Measurements from ENCODE around the gene FIGLA.

The FIGLA gene

DNA sequence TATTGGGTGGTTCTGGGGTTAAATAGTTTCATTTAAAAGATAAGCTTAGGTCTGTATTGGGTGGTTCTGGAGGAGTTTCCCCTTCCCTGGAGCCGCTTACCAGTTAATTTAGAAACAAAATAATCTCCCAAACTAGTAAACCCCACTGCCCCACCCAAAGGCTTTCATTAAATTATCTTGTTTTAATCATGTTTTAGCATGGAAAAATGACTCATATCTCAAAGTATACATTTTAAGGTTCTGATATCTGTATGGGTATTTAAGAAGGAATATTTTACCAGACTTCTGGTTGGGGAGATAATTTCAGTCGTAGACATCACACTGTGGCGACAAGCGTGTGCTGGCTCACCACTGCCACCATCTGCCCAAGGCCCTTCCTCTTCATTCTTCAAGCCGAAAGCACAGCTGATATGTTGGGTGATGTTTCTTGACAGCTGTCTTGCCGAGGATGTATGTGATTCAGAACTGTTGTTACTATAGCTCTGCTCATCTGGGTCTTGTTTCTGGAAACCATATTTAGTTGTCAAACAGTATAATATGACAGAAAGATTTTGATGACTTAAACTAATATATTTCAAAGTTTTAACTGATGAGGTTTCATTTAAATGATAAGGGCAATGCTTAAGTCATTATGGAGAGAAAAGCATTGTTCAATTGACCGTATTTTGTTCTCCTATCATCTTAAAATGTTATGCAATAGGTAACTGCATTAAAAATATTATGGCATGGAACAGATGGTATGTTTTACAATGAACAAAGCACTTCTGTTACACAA is 5.1 kb downstream of the FIGLA start:
- H3K9ac ChIP-seq (ENCODE audit: low read depth, low read length, poor library complexity, severe bottlenecking) = no peak overlapping the region
- no peaks in the 10 kb centered on the region for H4K20me1 ChIP-seq (ENCODE audit: insufficient read depth, low read length, poor library complexity, severe bottlenecking)
- no peak overlapping the region for H3K4me2 ChIP-seq (ENCODE audit: low read depth, low read length, poor library complexity, severe bottlenecking)
- H3K36me3 ChIP-seq (ENCODE audit: insufficient read depth, low read length) = no peaks in the 10 kb centered on the region
- H3K27me3 ChIP-seq (ENCODE audit: insufficient read depth, low read length, poor library complexity, severe bottlenecking) = no peaks in the 10 kb centered on the region
- H3K9me2 ChIP-seq (replicated peaks; ENCODE audit: low read depth, low read length) = no peaks in the 10 kb centered on the region
- no peaks in the 10 kb centered on the region for H3K79me2 ChIP-seq (ENCODE audit: insufficient read depth, low read length)
- H2AFZ ChIP-seq (ENCODE audit: low read length) = 0 out of 2 replicates have a peak overlapping the region, but pooled peaks have one; percentile 53
- H3K9me3 ChIP-seq (ENCODE audit: insufficient read depth, low read depth, low read length) = no peaks in the 10 kb centered on the region
- TF ChIP-seq EZH2phosphoT487 (IDR thresholded peaks at IDR 0.05; ENCODE audit: borderline replicate concordance) = no peak
- TF ChIP-seq, protein P1, sequence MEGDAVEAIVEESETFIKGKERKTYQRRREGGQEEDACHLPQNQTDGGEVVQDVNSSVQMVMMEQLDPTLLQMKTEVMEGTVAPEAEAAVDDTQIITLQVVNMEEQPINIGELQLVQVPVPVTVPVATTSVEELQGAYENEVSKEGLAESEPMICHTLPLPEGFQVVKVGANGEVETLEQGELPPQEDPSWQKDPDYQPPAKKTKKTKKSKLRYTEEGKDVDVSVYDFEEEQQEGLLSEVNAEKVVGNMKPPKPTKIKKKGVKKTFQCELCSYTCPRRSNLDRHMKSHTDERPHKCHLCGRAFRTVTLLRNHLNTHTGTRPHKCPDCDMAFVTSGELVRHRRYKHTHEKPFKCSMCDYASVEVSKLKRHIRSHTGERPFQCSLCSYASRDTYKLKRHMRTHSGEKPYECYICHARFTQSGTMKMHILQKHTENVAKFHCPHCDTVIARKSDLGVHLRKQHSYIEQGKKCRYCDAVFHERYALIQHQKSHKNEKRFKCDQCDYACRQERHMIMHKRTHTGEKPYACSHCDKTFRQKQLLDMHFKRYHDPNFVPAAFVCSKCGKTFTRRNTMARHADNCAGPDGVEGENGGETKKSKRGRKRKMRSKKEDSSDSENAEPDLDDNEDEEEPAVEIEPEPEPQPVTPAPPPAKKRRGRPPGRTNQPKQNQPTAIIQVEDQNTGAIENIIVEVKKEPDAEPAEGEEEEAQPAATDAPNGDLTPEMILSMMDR (conservative IDR thresholded peaks at IDR 0.05; ENCODE audit: low read length) = peak; percentile 90
- H3K4me1 ChIP-seq (ENCODE audit: insufficient read depth, low read length, poor library complexity, severe bottlenecking) = no peaks in the 10 kb centered on the region
- H3F3A ChIP-seq (ENCODE audit: low read depth) = no peaks in the 10 kb centered on the region
- H3K4me3 ChIP-seq (ENCODE audit: low read length, poor library complexity, severe bottlenecking) = no peak overlapping the region

DNA sequence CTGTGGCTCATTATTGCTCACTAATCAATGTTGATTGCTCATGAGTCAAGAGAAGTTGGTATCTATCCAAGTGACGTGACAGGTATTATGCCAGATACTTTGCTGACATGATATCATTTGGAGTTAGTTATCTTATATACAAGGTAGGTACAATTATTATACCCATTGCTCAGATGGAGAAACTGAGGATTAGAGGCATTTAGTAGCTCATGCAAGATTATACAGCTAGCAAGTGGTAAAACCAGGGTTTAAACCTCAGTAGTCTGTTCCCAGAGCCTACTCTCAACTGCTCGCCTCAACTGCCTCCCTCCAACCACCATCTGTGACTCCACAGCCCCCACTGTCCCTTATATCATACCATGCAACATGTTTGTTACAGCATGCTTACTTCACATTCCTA is 6.1 kb downstream of the FIGLA start:
- Histone ChIP-seq H3K4me1 (ENCODE audit: insufficient read depth, low read length, poor library complexity, severe bottlenecking) (no peaks in the 10 kb centered on the region), H3K9ac (ENCODE audit: low read depth, low read length, poor library complexity, severe bottlenecking) (no peak overlapping the region), H2AFZ (ENCODE audit: low read length) (no peak overlapping the region), H3K9me2 (replicated peaks; ENCODE audit: low read depth, low read length) (no peaks in the 10 kb centered on the region), H3K27me3 (ENCODE audit: insufficient read depth, low read length, poor library complexity, severe bottlenecking) (no peaks in the 10 kb centered on the region), H3K4me3 (ENCODE audit: low read length, poor library complexity, severe bottlenecking) (no peak overlapping the region), H3K79me2 (ENCODE audit: insufficient read depth, low read length) (no peaks in the 10 kb centered on the region), H4K20me1 (ENCODE audit: insufficient read depth, low read length, poor library complexity, severe bottlenecking) (no peaks in the 10 kb centered on the region), H3K4me2 (ENCODE audit: low read depth, low read length, poor library complexity, severe bottlenecking) (no peak overlapping the region), H3K9me3 (ENCODE audit: insufficient read depth, low read depth, low read length) (no peaks in the 10 kb centered on the region), H3K36me3 (ENCODE audit: insufficient read depth, low read length) (no peaks in the 10 kb centered on the region), H3F3A (ENCODE audit: low read depth) (no peaks in the 10 kb centered on the region)
- TF ChIP-seq, protein P1 (conservative IDR thresholded peaks at IDR 0.05; ENCODE audit: low read length) = no peak
- TF ChIP-seq EZH2phosphoT487 (IDR thresholded peaks at IDR 0.05; ENCODE audit: borderline replicate concordance) = no peak

DNA sequence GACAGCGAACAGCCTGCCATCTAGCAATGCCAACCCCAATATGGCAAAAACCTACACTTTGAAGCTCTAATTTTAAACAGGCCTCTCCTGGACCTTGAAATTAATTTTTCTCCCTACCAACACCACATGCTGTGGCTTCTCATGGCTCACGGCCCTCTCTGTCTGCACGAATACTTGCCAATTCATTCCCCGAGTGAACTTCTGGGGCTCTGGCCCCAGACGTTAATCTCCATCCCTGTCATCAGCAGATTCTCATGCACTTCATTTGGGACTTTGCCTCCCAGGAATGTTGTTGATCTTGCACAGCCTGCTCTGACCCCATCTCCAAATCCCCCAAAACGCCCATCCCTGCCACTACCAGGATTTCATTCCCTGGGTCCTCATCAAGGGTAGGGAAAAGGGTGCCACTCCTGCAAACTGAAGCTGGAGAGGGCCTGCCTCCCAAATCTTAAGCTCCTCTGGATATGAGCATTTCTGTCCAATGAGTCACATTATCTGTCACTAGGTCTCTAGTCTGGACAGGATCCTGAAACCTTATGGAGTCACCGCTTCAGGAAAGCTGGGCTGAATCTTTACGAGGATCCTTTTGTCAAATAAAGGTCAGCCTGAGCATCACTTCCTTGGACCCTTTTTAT is 10.4 kb downstream of the FIGLA start:
- Histone ChIP-seq H2AFZ (ENCODE audit: low read length) (no peak overlapping the region), H3K4me1 (ENCODE audit: insufficient read depth, low read length, poor library complexity, severe bottlenecking) (no peaks in the 10 kb centered on the region), H3K27me3 (ENCODE audit: insufficient read depth, low read length, poor library complexity, severe bottlenecking) (no peaks in the 10 kb centered on the region), H3K4me2 (ENCODE audit: low read depth, low read length, poor library complexity, severe bottlenecking) (no peak overlapping the region), H3F3A (ENCODE audit: low read depth) (no peaks in the 10 kb centered on the region; the same call in 1 of the 2 replicates), H3K36me3 (ENCODE audit: insufficient read depth, low read length) (no peaks in the 10 kb centered on the region), H4K20me1 (ENCODE audit: insufficient read depth, low read length, poor library complexity, severe bottlenecking) (no peaks in the 10 kb centered on the region), H3K9ac (ENCODE audit: low read depth, low read length, poor library complexity, severe bottlenecking) (no peak overlapping the region), H3K9me2 (replicated peaks; ENCODE audit: low read depth, low read length) (no peaks in the 10 kb centered on the region), H3K9me3 (ENCODE audit: insufficient read depth, low read depth, low read length) (no peaks in the 10 kb centered on the region), H3K4me3 (ENCODE audit: low read length, poor library complexity, severe bottlenecking) (no peak overlapping the region), H3K79me2 (ENCODE audit: insufficient read depth, low read length) (no peaks in the 10 kb centered on the region)
- TF ChIP-seq EZH2phosphoT487 (IDR thresholded peaks at IDR 0.05; ENCODE audit: borderline replicate concordance) = no peak
- TF ChIP-seq, protein P1 (conservative IDR thresholded peaks at IDR 0.05; ENCODE audit: low read length) = no peak
